Measurements from ENCODE around the gene S100A11. TPM values are rescaled to one million over a fixed set of nuclear protein-coding genes. Genes with fewer than 3 reads are reported as not detected.
"Not testable (repeated sequence)": the region's sequence is repeated elsewhere in the genome, so short reads cannot be mapped to it uniquely, and the experiment has no call there.

Gene S100A11
- total RNA-seq, result 22.9 and 33.5 TPM in 2 replicates

GRCh38 chr1:152036267-152037216 is at the start of gene S100A11:
S100A11 (minus strand) TSS chr1:152037004; CDS start chr1:152036915, 89 bp downstream.
- peak; percentile 29 for DNase-seq (ENCODE audit: low read depth, low spot score)

DNA sequence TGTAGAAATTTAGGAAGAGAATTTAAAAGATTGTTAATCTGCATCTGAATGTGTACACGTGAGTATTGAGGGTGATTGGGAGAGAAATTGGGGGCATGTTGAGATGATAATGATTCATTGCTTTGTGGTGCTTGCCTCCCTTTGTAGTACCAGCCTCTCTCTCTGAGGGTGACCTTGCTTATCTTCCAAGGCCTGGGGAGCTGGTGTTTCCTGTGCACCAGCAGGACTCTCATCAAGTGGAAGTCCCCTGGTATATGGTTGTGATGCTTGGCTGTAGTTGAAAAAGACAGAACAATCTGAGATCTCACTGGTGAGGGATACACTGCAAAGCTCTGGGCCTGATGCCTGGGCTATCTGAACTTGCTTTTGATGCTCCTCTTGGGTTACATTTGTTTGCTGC is 48.0 kb upstream of the S100A11 start:
- DNase-seq (ENCODE audit: low read depth, low spot score), result no peak

- DNase-seq (ENCODE audit: low read depth, low spot score), result not testable (repeated sequence)
These were observed 44.2 kb upstream of the S100A11 start for GRCh38 chr1:152081026-152081425.

GRCh38 chr1:152080494-152080893 is 43.7 kb upstream of the S100A11 start:
- not testable (repeated sequence) for DNase-seq (ENCODE audit: low read depth, low spot score)

GRCh38 chr1:152078831-152079441 is 42.1 kb upstream of the S100A11 start:
- DNase-seq (ENCODE audit: low read depth, low spot score), result no peak

DNA sequence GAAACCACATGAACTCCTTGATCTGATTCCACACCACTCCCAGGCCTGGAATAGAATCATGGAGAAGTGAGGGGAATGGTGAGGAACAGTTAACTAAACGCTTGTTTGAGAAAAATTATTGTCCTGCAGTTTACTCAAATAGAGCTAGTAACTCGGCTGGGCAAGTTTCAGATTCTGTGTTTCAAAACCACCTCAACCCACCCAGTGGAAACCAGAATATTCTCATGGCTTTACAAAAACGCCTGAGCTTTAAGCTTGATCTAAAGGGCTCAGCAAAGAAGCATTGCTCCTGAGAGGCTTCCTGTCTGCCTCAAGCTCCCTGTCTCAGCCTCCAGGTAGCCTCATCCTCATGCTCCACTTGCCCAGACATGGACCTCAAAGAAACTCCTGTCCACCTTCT is 35.5 kb upstream of the S100A11 start:
- no peak for DNase-seq (ENCODE audit: low read depth, low spot score)

DNA sequence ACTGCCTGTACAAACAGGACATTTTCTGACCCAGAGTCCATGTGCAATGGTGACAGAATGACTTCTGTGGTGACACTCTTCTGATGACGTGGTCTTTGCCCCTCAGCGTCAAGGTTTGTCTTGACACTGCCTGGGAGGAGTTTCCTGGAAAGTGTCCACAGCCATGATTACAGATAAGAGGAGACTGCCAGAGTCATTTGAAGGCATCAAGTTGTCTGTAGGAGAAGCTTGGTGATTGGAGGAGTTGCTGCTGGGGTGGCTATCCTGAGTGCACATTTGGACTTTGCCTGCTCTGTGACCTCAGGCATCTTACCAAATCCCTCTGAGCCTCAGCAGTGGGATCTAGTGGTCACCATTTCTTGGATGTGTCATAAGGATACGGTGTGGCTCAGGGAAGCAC is 34.3 kb upstream of the S100A11 start:
- no peak for DNase-seq (ENCODE audit: low read depth, low spot score)

DNA sequence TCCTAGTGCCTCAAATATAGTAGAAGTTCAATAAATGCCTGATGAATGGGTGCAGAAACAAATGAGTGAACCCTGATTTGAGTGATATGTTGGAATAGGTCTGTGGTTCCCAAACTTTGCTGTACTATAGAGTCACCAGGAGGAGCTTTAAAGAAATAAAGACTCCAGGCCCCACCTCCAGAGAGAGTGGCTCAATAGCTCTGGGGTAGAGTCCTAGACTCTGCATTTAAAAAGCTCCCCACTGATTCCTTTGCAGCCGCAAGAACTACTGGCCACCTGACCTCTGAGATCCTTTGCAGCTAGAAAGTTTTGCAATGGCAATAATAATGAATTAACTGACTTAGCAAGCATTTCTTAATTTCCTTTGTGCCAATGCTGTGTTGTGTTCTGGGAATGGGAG is 31.1 kb upstream of the S100A11 start:
- no peak for DNase-seq (ENCODE audit: low read depth, low spot score)

DNA sequence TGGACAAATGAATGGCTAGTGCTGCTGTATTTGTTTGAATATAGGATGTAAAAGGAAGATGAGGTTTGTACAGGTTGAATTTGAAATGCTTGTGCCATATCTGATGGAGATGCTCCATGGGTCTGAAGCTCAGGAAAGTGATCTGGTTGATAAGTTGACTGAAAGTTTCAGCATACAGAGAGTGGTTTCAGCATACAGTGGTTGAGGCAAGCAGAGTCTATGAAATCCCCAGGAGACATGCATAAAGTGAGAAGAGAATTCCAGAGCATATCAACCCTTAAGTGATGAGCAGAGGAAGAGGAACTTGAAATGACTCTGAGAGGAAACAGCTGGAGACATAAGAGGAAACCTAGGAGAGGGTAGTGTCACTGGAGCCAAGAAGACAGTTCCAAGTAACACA is 30.3 kb upstream of the S100A11 start:
- DNase-seq (ENCODE audit: low read depth, low spot score), result no peak

DNA sequence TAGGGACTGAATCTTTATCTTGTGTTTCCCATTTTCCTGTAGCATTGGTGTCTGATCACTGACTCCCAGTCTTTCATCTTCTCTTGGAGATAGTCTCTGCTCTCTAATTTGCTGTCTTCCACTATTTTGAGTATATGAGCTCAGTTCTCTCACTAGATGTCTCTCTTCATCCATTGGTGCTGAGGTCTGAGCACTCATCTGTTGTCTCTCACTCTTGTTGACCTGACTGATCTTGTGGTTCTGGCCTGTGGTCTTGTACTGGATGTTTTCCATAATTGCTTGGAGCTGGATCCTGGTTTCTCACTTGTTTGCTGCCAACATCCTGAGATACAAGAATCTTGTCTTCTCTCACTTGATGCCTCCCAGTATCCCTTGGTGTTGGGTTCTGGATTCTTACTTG is 25.1 kb upstream of the S100A11 start:
- no peak for DNase-seq (ENCODE audit: low read depth, low spot score)

DNA sequence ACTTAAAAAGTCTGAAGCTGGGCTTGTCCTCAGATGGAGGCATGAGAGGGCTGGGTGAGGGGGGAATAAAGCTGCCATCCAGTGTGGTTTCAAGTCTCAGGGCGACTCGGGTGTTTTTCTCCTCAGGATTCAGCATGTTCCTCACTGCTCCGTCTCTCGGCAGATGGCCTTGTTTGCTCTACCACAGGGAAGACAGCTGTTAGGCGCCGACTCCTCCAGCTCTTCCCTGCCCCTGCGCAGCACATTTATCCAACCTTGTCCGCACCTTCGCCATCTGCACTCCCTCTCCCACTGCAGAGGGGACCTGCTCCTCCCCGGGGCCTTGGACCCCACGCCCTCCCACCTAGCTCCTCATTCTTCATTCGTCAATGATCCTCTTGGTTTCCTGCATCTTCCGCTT is 16.6 kb upstream of the S100A11 start:
- no peak for DNase-seq (ENCODE audit: low read depth, low spot score)

- DNase-seq (ENCODE audit: low read depth, low spot score), result no peak
These were observed 15.8 kb upstream of the S100A11 start for GRCh38 chr1:152052606-152053005.

DNA sequence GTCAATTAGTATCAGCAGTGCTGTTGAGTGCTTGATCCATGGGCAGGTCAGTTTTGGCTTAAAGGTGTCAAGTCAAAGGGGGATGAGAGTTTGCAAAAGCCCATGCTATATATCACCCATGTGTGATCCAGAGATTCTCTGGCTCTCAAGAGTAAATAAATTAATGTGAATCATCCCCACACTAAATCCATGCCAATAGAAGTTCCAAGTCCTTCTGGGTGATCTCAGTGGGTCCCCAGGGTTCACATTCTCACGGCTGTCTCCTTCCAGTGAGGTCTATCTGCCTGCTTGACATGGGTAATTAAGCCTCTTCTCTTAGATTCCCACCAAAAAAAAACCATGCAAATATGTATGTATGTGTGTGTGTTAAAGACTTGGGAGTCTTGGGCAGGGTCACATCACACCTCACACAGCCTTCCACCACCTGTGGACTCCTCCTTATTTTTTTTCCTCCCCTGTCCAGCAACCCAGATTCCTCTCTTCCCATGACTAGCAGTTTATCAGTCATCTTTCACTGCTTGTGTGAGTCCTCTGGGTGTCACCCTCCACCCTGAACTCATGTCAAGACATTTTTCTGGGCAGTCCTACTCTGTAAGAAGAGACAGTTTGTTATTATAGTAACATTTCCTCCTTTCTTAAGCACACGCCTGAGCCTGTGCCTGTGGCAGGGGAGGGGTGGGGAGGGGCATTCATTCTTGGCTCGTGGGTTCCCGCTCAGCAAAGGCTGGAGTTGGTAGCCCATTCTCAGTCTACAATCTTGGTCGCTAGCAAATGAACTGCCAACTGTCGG is 14.3 kb upstream of the S100A11 start:
- DNase-seq (ENCODE audit: low read depth, low spot score), result no peak

- DNase-seq (ENCODE audit: low read depth, low spot score), result no peak
These were observed 12.7 kb upstream of the S100A11 start for GRCh38 chr1:152049291-152050083.

DNA sequence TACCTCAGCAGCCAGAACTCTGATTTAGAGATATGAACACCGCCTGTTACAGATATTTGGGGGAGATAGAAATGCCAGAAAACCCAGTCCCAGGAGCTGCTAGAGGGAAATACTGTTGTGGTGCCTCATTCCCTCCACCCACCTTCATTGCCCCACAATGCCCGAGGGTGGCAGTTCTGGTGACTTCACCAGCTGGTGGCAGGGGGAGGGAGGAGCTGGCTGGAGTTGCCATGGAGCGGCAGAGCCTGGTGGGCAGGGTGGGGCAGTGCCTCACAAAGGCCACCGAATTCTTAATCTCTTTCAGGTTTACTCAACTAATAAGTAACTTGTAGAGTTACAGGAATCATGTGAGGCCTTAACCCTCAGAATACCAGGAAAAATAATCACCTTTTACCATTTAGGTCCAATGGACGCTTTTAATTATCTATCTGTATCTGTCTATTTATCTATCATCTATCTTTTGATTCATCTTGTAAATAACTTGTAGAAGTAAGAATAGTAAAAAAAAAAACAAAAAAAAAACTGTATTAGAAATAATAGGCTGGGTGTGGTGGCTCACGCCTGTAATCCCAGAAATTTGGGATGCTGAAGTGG is 11.7 kb upstream of the S100A11 start:
- DNase-seq (ENCODE audit: low read depth, low spot score), result no peak

GRCh38 chr1:152047730-152048415 is 11.1 kb upstream of the S100A11 start:
- peak; percentile 83 for DNase-seq (ENCODE audit: low read depth, low spot score)

GRCh38 chr1:152047413-152047729 is 10.6 kb upstream of the S100A11 start:
- no peak for DNase-seq (ENCODE audit: low read depth, low spot score)

DNA sequence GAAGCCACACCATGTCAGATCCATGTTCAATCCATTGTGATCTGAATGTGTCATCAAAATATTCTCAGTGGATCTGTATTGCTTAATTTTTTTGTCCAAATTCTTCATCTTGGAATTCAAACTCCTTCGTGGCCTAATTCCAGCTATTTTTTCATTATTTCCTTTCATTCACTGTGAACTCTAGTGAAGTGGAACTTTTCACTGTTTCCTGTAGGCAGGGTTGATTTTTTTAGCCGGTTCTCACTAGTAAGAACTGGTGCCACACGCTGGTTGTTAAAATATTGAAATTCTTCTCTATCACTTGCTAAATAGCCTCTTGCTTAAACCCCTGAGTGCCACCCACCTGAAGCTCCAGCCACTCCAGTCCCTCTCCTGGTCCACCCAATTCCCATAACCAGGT is 7.6 kb upstream of the S100A11 start:
- no peak for DNase-seq (ENCODE audit: low read depth, low spot score)

- DNase-seq (ENCODE audit: low read depth, low spot score), result no peak
These were observed 7.1 kb upstream of the S100A11 start for GRCh38 chr1:152043870-152044269.

DNA sequence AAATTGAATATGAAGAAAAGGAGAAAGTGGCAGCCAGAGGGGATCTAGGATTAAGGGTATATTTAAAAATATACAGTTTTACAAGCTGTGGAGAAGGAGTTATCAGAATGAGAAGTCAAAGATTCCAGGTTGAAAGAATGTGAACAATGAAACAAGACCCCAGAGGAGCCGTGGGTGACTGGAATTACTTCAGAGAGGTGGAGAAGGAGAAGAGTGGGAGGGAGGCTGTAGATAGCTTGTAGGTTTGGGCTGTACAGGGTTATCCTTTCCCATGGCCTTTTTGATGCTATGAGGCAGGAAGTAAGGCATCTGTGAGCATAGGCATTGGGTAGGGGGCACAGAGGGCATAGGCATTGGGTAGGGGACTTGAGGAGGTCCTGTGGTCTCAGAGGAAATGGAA is 5.2 kb upstream of the S100A11 start:
- DNase-seq (ENCODE audit: low read depth, low spot score), result no peak
